ENCODE results near the gene UBTD1.

GRCh38 chr10:97514344-97514743 is 15.6 kb downstream of the UBTD1 start:
- TF ChIP-seq USF1 (IDR thresholded peaks at IDR 0.05) (no peak), EGR1 (IDR thresholded peaks at IDR 0.05) (no peak), FOXM1 (IDR thresholded peaks at IDR 0.05; ENCODE audit: borderline replicate concordance, low read depth) (no peak), EP300 (IDR thresholded peaks at IDR 0.05; ENCODE audit: borderline replicate concordance) (no peak), TCF12 (IDR thresholded peaks at IDR 0.05; ENCODE audit: low read depth) (no peak), CEBPB (IDR thresholded peaks at IDR 0.05) (no peak), MAX (IDR thresholded peaks at IDR 0.05) (no peak), REST (IDR thresholded peaks at IDR 0.05; ENCODE audit: low read depth) (no peak), YY1 (IDR thresholded peaks at IDR 0.05; ENCODE audit: low read depth) (no peak), TAF1 (IDR thresholded peaks at IDR 0.05; ENCODE audit: low read depth) (no peak)
